Smooth muscle cell (in vitro differentiated cells): ENCODE data around the gene EPN2. TPM values are rescaled to one million over a fixed set of nuclear protein-coding genes. Genes with fewer than 3 reads are reported as not detected.

Source experiments
- DNase-seq: peaks from one replicate; lab custom pipeline; 2025; ENCODE audit not compliant: unreplicated experiment; lab: John Stamatoyannopoulos, UW
- H2AFZ ChIP-seq: fragments of 200-600 bp; sonication (generic); 2 replicates; pipeline ENCODE4 v1.6.0; 2016; ENCODE audit warnings: antibody characterized with exemption, low read depth, mild to moderate bottlenecking
- H3F3A ChIP-seq: fragments of 200-600 bp; sonication (generic); 2 replicates; pipeline ENCODE4 v1.6.0; 2017; ENCODE audit warnings: antibody characterized with exemption, low read depth
- H3K27ac ChIP-seq: fragments of 200-600 bp; sonication (generic); 2 replicates; pipeline ENCODE4 v1.5.1; 2016; ENCODE audit warnings: low read depth, mild to moderate bottlenecking
- H3K27me3 ChIP-seq: fragments of 200-600 bp; sonication (generic); 2 replicates; pipeline ENCODE4 v1.6.1; 2016; ENCODE audit warnings: low read depth, mild to moderate bottlenecking
- H3K36me3 ChIP-seq: fragments of 200-600 bp; sonication (generic); 2 replicates; pipeline ENCODE4 v1.5.1; 2016; ENCODE audit warnings: low read depth
- H3K4me1 ChIP-seq: fragments of 200-600 bp; sonication (generic); 2 replicates; pipeline ENCODE4 v1.5.1; 2016; ENCODE audit warnings: low read depth
- H3K4me2 ChIP-seq: fragments of 200-600 bp; sonication (generic); 2 replicates; pipeline ENCODE4 v1.6.0; 2016; ENCODE audit warnings: mild to moderate bottlenecking
- H3K4me3 ChIP-seq: fragments of 200-600 bp; sonication (generic); 2 replicates; pipeline ENCODE4 v1.5.1; 2016; ENCODE audit warnings: mild to moderate bottlenecking
- H3K79me2 ChIP-seq: fragments of 200-600 bp; sonication (generic); 2 replicates; pipeline ENCODE4 v1.6.0; 2016; ENCODE audit warnings: low read depth, mild to moderate bottlenecking
- H3K9ac ChIP-seq: fragments of 200-600 bp; sonication (generic); 2 replicates; pipeline ENCODE4 v1.6.0; 2016; ENCODE audit warnings: low read depth
- H3K9me3 ChIP-seq: fragments of 200-600 bp; sonication (generic); replicated peaks from 2 replicates; pipeline ENCODE4 v1.5.1; 2016; ENCODE audit warnings: low read depth
- H4K20me1 ChIP-seq: fragments of 200-600 bp; sonication (generic); 2 replicates; pipeline ENCODE4 v1.6.0; 2016; ENCODE audit warnings: low read depth
- CTCF ChIP-seq: fragments of 200-600 bp; sonication (generic); IDR thresholded peaks from 2 replicates; pipeline ENCODE4 v1.5.1; 2017; ENCODE audit warnings: borderline replicate concordance, mild to moderate bottlenecking, antibody characterized with exemption; ENCODE audit not compliant: insufficient read depth, poor library complexity, severe bottlenecking
- WGBS: methylation state at CpG from one replicate; pipeline ENCODE4 v1.1.7; 2016; ENCODE audit warnings: low lambda C conversion rate; 5-methylcytosine and 5-hydroxymethylcytosine counted together
- polyA plus RNA-seq: library from polyadenylated mRNA; unstranded; fragments of >200 nt; fragmentation: Nextera tagmentation; extraction: Ambion mirVana; gene quantifications from 2 replicates; pipeline ENCODE4 v1.2.1, GENCODE V29; 2016
- total RNA-seq: library from RNA; depleted of rRNA; stranded (reverse); fragments of >200 nt; gene quantifications from 2 replicates; pipeline ENCODE4 v1.2.3, GENCODE V29; 2014

EPN2 gene
- total and polyA plus RNA-seq, 2 experiments from 2014 or later, result 27.6 to 46.7 TPM

DNA sequence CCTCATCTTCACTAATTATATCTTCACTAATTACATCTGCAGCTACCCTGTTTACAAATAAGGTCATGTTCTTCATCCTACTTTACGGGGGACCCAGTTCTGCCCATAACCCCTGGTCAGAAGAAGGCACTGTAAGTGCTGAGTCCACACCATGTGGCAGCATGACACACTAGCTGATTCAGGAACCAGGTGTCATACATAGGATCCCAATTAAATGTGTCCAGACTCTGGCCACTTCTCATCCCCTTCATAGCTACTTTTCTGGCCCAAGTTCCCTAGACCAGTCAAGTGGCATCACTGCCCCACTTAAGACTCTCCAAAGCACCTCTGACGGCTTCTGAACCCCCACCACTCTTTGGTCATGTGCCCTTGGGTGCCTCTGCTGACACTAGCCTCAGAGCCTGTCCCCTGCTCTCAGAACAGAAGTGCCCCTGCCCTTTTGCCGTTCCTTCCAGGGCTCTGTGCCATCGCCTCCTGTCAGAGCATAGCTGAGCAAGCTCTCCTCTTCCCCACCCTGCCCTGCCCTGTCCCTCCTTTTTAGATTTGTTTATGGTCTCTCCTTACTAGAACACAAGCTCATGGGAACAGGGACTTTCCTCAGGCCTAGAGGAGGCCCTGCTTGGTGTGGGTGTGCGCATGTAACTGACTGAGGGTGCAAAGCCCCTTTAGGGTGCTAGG is 64.2 kb downstream of the EPN2 start:
- Histone ChIP-seq H3K79me2 (peaks cover 11% of the 10 kb centered on the region), H3K4me1 (peaks cover 12% of the 10 kb centered on the region), H3K36me3 (no peaks in the 10 kb centered on the region), H2AFZ (no peak overlapping the region), H3K4me2 (no peak overlapping the region), H3F3A (no peaks in the 10 kb centered on the region), H3K27ac (no peak overlapping the region), H3K9ac (no peak overlapping the region), H3K27me3 (no peaks in the 10 kb centered on the region), H4K20me1 (peaks cover 98% of the 10 kb centered on the region), H3K4me3 (no peak overlapping the region), H3K9me3 (no peaks in the 10 kb centered on the region)
- no peak for DNase-seq
- WGBS, result over 99% methylated on average over 5 of the region's 5 CpGs
- no peak for TF ChIP-seq CTCF

DNA sequence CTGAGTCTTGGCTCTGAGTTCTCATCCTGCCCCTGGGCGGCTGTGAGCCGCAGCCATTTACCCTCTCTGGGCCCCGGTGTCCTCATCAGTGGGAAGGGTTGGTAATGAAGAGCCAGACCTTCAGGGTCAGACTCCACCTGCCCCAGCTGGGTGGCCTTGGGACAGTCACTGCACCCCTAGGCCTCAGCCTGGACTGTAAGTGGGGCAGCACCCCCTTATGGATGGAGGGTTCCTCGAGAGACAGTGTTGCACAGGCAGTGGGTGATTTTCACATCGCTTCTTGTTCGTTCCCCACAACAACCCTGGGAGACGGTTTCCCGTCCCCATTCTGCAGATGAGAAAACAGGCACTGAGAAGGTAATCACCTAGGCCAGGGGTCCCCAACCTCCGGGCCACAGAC is 64.8 kb downstream of the EPN2 start:
- Histone ChIP-seq H2AFZ (no peak overlapping the region), H3K27ac (no peak overlapping the region), H4K20me1 (peaks cover 98% of the 10 kb centered on the region), H3K36me3 (no peaks in the 10 kb centered on the region), H3K27me3 (no peaks in the 10 kb centered on the region), H3F3A (no peaks in the 10 kb centered on the region), H3K4me3 (no peak overlapping the region), H3K4me2 (no peak overlapping the region), H3K4me1 (peaks cover 12% of the 10 kb centered on the region), H3K9me3 (no peaks in the 10 kb centered on the region), H3K79me2 (peaks cover 8% of the 10 kb centered on the region), H3K9ac (no peak overlapping the region)
- TF ChIP-seq CTCF, result no peak
- WGBS, result over 99% methylated on average over 9 of the region's 9 CpGs
- DNase-seq, result no peak

- no peak for DNase-seq
- H2AFZ ChIP-seq, result no peak overlapping the region
- H3K4me1 ChIP-seq, result peaks cover 12% of the 10 kb centered on the region
- H3F3A ChIP-seq, result no peaks in the 10 kb centered on the region
- H3K4me3 ChIP-seq, result no peak overlapping the region
- no peaks in the 10 kb centered on the region for H3K36me3 ChIP-seq
- H3K4me2 ChIP-seq, result no peak overlapping the region
- no peak overlapping the region for H3K9ac ChIP-seq
- peaks cover 98% of the 10 kb centered on the region for H4K20me1 ChIP-seq
- H3K27ac ChIP-seq, result no peak overlapping the region
- WGBS, result 93% methylated on average over 9 of the region's 9 CpGs
- H3K27me3 ChIP-seq, result no peaks in the 10 kb centered on the region
- H3K9me3 ChIP-seq, result no peaks in the 10 kb centered on the region
- H3K79me2 ChIP-seq, result peaks cover 11% of the 10 kb centered on the region
- TF ChIP-seq CTCF, result no peak
Measured at GRCh38 chr17:19302791-19303331, 65.7 kb downstream of the EPN2 start.

DNA sequence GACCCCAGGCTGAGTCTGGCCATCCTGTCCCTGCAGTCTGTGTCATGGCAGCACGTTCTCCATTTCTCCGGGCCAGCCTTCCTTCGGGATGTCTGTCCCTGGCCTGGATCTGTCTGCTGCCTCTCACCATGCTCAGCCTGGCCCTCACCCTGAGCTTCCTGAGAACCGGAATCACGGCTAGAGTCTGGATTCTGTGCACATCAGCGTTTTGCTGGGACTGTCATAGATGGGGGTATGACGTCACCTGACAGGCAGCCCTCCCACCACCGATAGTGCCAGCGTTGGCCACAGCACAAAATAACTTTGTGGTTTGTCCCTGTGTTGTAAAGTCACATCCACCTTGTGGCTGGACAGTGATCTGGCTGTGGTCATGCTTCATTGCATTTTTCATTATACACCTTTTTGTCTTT is 66.2 kb downstream of the EPN2 start:
- WGBS, result 75% methylated on average over 9 of the region's 9 CpGs

More for the DNA sequence above, 66.2 kb downstream of the EPN2 start:
- no peak for TF ChIP-seq CTCF
- Histone ChIP-seq H3K4me2 (no peak overlapping the region), H3K27ac (no peak overlapping the region), H3K79me2 (peaks cover 12% of the 10 kb centered on the region), H3K36me3 (no peaks in the 10 kb centered on the region), H3F3A (no peaks in the 10 kb centered on the region), H3K9ac (no peak overlapping the region), H3K27me3 (no peaks in the 10 kb centered on the region), H2AFZ (no peak overlapping the region), H4K20me1 (peaks cover 98% of the 10 kb centered on the region), H3K9me3 (no peaks in the 10 kb centered on the region), H3K4me3 (no peak overlapping the region), H3K4me1 (peaks cover 12% of the 10 kb centered on the region)
- no peak for DNase-seq
